Testis (tissue), 3 donors: ENCODE data around the gene KCNK5. TPM values are rescaled to one million over a fixed set of nuclear protein-coding genes. Genes with fewer than 3 reads are reported as not detected.

Experiments used
- DNase-seq: peaks from one replicate; pipeline ENCODE4 v3.0.0-alpha.2; 2019
- H3K27ac ChIP-seq, 2 donors: fragments of 200-600 bp; sonication (generic); one replicate each; pipeline ENCODE4 v1.5.1; 2019
- H3K27me3 ChIP-seq: fragments of 200-600 bp; sonication (generic); one replicate; pipeline ENCODE4 v1.5.1; 2019
- H3K36me3 ChIP-seq: fragments of 200-600 bp; sonication (generic); one replicate; pipeline ENCODE4 v1.5.1; 2017; ENCODE audit warnings: low read depth; ENCODE audit errors: missing control alignments
- H3K4me1 ChIP-seq: fragments of 200-600 bp; sonication (generic); one replicate; pipeline ENCODE4 v1.5.1; 2019
- H3K4me3 ChIP-seq, 2 donors: fragments of 200-600 bp; sonication (generic); one replicate each; pipeline ENCODE4 v1.5.1; 2017 to 2019
- H3K9me3 ChIP-seq: fragments of 200-600 bp; sonication (generic); one replicate; pipeline ENCODE4 v1.5.1; 2017
- CTCF ChIP-seq, 3 experiments: fragments of 450-650 bp in 2 of 3; fragments of 200-600 bp in 1 of 3; sonication (generic) in 1 of 3; IDR thresholded peaks; one replicate each; pipeline ENCODE4 v1.5.1; 2016 to 2019; ENCODE audit warnings: antibody characterized with exemption in 3 of 3, mild to moderate bottlenecking in 2 of 3, moderate library complexity in 1 of 3
- POLR2A ChIP-seq: fragments of 450-650 bp; IDR thresholded peaks from one replicate; pipeline ENCODE4 v1.6.1; 2017; ENCODE audit warnings: antibody characterized with exemption, mild to moderate bottlenecking, moderate library complexity
- WGBS, 2 donors: methylation state at CpG; one replicate each; pipeline ENCODE4 v1.1.5; 2018; 5-methylcytosine and 5-hydroxymethylcytosine counted together
- intact Hi-C: fragments of 100-400 bp; cut with DNase I; formaldehyde crosslinking; loops from one replicate; pipeline ENCODE4 v1.15.1; 2023; ENCODE audit warnings: low total_unique reads
- polyA plus RNA-seq: library from polyadenylated mRNA; stranded (reverse); fragments of 350-450 nt; fragmentation: Illumina TruSeq; extraction: RNeasy Lipid Tissue Mini Kit (QIAGEN cat#74804); gene quantifications from one replicate; pipeline ENCODE4 v1.2.3, GENCODE V29; 2014; ENCODE audit warnings: low read depth, low replicate concordance; ENCODE audit not compliant: insufficient read depth
- total RNA-seq, 2 donors: library from RNA; depleted of rRNA; stranded (reverse); fragments of >200 nt; gene quantifications; one replicate each; pipeline ENCODE4 v1.2.3, GENCODE V29; 2016

Gene KCNK5
- total and polyA plus RNA-seq, 3 donors from 2014 or later: 1.6 to 2.3 (median 2.0) TPM

DNA sequence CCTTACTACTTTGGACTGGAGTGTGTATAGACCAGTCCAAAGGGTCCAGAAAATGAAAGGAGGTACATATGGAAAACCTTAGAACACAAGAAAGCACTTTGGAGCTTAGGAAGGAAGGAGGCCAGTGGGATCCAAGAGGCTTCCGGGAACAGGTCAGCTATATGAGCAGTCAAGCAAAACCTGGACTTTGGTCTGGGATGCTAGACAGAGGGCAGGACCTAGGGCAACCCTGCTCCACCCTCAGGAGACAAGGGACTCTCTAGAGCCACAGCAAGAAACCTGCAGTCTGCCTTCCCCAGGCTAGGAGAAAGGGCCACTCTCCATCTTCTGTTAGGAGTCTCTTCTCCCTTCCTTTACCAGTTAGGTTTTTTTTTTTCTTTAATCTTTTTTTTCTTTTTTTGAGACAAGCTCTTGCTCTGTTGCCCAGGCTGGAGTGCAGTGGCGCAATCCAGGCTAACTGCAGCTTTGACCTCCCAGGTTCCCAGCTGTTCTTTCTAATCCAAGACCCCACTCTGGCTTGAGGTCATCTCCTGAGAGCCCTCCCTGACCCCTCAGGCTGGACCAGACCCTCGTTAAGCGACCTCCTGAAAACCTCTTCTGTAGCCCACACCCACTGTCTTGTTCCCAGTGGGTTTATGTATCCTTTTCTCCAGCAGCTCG, 4.6 kb downstream of the KCNK5 start:
- Histone ChIP-seq H3K27me3 (no peaks in the 10 kb centered on the region), H3K9me3 (no peaks in the 10 kb centered on the region), H3K4me3 (no peak overlapping the region), H3K27ac (no peak overlapping the region), H3K4me1 (peaks cover 10% of the 10 kb centered on the region), H3K36me3 (no peaks in the 10 kb centered on the region)
- intact Hi-C loops: no loop called here
- WGBS, 2 donors: 69 to 71% methylated on average over 5 of the region's 5 CpGs
- DNase-seq: no peak
- no peak for TF ChIP-seq CTCF (IDR thresholded peaks at IDR 0.05)
- no peak for TF ChIP-seq POLR2A

DNA sequence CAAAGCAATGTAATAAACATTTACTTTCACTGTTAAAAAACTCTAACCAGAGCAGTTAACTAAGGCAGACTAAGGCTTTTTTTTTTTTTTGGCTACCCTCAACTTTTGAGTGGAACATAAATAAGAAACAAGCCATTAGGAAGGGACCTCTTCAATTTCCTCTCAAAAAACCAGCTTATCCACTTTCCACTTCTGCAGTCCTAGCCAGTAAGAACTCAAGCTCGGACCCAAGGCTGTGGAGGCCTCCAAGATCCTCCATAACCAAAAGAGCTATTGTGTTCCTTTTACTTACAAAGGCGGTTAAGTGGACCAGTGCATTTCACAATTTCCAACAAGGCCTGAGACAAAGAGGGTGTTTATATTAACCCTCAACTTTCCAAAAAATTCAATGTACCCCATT, 5.3 kb downstream of the KCNK5 start:
- TF ChIP-seq POLR2A (no peak), CTCF (IDR thresholded peaks at IDR 0.05) (no peak)

GRCh38 chr6:39223555-39223954, 5.7 kb downstream of the KCNK5 start:
- Histone ChIP-seq H3K4me3 (no peak overlapping the region), H3K36me3 (no peaks in the 10 kb centered on the region)
- intact Hi-C loops: no loop called here

More for the DNA sequence above, 5.3 kb downstream of the KCNK5 start:
- Histone ChIP-seq H3K4me1 (peaks cover 8% of the 10 kb centered on the region), H3K4me3 (no peak overlapping the region), H3K27ac (no peak overlapping the region), H3K9me3 (no peaks in the 10 kb centered on the region), H3K36me3 (no peaks in the 10 kb centered on the region), H3K27me3 (no peaks in the 10 kb centered on the region)
- intact Hi-C loops: no loop called here
- no peak for DNase-seq
- WGBS, 2 donors: 65 to 73% methylated on average over 2 of the region's 2 CpGs

GRCh38 chr6:39223061-39223460, 6.2 kb downstream of the KCNK5 start:
- H3K27ac ChIP-seq: no peak overlapping the region

More at GRCh38 chr6:39223555-39223954, 5.7 kb downstream of the KCNK5 start:
- Histone ChIP-seq H3K4me1 (peaks cover 4% of the 10 kb centered on the region), H3K27ac (no peak overlapping the region), H3K9me3 (no peaks in the 10 kb centered on the region), H3K27me3 (no peaks in the 10 kb centered on the region)
- TF ChIP-seq POLR2A: no peak
- no peak for TF ChIP-seq CTCF (IDR thresholded peaks at IDR 0.05)
- DNase-seq: no peak
- WGBS, 2 donors: 53% methylated on average over 3 of the region's 3 CpGs

More at GRCh38 chr6:39223061-39223460, 6.2 kb downstream of the KCNK5 start:
- WGBS, 2 donors: 92 to 94% methylated on average over 5 of the region's 5 CpGs
- intact Hi-C loops: no loop called here
- Histone ChIP-seq H3K9me3 (no peaks in the 10 kb centered on the region), H3K4me1 (peaks cover 4% of the 10 kb centered on the region), H3K27me3 (no peaks in the 10 kb centered on the region), H3K4me3 (no peak overlapping the region), H3K36me3 (no peaks in the 10 kb centered on the region)
- TF ChIP-seq CTCF (IDR thresholded peaks at IDR 0.05): no peak
- TF ChIP-seq POLR2A: no peak
- DNase-seq: no peak
